Esophagus mucosa (tissue), 1 donor: ENCODE results near the gene WTIP. TPM values are rescaled to one million over a fixed set of nuclear protein-coding genes. Genes with fewer than 3 reads are reported as not detected.
"Not testable (repeated sequence)": the region's sequence is repeated elsewhere in the genome, so short reads cannot be mapped to it uniquely, and the experiment has no call there.

Source experiments
- ATAC-seq: fragments of 200-7000 bp; cut with Tn5 transposase; one replicate; pipeline ENCODE4 v1.9.1; 2020
- total RNA-seq: library from RNA; stranded (reverse); gene quantifications from one replicate; pipeline ENCODE4 v1.2.4, GENCODE V29; 2023
- donor health status: DM: yes; HTN: yes; CAD: no.

The WTIP gene
- 2.7 TPM for total RNA-seq

DNA sequence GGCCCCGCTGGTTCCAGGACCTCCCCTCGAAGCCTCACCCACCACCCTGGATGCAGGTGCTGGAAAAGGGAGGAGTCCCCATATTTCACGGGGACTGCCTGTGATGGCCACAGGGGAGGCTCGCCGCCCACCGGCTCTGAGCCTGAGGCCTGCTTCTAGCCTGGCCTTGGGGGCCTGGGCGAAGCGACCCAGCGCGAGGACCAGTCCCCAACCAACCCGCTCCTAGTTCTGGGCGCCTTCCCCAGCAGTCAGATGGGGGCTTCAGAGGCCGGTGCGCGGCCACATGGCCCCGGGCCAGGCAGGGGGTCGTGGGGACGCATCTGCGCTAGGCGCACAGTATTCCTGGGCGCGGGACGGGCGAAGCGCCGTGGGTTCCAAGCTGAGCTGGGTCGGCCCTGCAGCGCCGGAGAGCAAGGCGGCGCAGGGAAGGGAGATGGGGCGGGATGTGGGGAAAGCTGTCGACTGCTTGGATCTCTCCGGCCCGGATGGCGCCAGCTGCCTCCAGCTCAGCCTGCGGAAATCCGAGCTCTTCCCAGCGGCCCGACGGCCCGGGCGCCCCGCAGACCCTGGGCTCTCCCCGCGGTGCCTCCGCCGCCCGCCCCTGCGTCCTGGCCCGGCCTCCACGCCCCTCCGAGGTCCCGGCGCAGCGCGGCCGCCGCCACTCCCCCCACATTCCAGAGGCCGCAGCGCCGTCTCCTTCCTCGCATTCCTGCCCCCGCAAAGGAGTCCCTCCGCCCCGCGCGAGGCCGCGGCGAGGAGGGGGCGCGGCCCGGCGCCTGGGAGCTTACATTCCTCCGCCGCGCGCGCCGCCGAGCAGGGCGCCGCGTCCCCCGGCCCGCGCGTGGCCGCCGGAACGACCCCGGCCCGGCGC is at the start of gene WTIP:
TSS of gene WTIP (plus strand) at position 788 of the 871 bp plus-strand sequence. CDS start 217 bp downstream, outside the sequence.
- ATAC-seq, result peak; percentile 64

DNA sequence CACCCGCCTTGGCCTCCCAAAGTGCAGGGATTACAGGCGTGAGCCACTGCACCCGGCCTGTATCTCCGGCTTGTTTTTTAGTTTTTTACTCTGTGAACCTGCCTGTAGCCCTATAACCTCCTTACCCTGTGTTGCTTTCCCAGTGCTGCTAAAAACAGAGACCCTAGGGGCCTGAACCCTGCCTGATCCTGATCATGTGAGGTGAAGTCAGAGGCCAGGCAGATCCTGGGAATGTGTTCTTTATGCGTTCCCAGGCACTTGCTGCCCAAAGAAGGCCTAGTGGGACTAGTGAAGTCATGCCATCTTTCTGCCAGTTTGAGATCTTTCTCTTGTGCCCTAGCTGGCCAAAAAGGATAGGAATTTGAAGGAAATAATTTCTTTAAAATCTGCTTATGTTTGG is 48.8 kb upstream of the WTIP start:
- no peak for ATAC-seq

DNA sequence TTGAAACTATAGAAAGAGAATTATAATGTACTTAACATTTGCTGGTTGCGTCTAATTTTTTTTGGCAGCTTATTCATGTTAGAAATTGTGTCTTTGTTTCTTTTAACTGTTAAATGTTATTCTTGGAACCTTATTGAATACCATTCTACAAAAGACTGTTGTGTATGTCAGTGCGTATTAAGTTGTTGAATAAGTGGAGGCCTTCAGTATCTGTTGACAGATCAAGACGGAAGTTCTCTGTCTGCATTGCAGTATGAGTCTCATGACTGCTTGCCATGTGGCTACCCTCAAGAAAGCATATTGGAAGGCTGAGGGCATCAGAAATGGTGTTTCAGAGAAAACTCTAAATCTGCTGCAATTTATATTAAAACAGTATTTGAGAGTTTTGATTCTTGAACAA is 44.8 kb upstream of the WTIP start:
- no peak for ATAC-seq

DNA sequence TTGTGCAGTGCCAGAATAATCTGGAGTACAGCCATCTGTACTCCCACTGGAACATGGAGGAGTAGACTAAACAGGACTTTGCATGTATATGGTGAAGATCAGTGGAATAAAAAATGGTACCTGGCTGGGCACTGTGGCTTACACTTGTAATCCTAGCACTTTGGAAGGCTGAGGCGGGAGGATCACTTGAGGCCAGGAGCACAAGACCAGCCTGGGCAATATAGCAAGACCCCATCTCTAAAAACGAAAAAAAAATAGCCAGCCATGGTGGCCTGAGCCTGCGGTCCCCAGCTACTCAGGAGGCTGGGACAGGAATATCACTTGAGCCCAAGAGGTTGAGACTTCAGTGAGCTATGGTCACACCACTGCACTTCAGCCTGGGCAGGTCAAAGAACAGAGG is 33.4 kb upstream of the WTIP start:
- ATAC-seq, result no peak

DNA sequence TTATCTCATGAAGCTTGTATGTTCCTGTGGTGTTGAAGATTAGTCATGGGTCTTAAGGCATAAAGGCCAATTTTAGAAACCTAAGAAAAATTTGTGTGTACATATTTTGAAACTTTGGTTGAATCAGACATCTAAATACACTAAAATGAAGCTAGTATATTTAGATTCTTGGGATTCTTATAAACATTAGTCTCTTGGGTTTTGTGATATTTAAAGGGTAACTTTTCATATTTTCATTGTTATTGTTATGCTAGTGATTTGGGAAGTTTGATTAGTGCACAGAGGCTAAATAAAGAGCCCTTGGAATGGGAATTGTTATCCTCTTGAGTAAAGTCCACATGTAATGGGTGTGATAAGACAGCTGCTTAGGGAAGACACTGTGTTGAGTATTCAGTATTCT is 28.8 kb upstream of the WTIP start:
- no peak for ATAC-seq

DNA sequence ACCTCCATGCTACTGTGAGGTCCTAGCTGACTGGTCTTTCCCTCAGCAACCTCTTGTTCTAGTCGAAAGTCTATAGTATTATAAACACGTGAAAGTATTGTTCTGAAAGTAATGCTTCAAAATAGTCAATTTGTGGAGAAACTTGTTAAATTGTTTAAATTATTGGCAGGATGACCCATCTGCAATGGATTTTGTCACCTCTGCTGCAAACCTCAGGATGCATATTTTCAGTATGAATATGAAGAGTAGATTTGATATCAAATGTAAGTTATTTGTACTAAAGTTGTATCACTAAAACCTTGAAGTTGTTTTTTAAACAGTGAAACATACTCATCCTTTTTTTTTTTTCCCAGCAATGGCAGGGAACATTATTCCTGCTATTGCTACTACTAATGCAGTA is 27.5 kb upstream of the WTIP start:
- no peak for ATAC-seq

DNA sequence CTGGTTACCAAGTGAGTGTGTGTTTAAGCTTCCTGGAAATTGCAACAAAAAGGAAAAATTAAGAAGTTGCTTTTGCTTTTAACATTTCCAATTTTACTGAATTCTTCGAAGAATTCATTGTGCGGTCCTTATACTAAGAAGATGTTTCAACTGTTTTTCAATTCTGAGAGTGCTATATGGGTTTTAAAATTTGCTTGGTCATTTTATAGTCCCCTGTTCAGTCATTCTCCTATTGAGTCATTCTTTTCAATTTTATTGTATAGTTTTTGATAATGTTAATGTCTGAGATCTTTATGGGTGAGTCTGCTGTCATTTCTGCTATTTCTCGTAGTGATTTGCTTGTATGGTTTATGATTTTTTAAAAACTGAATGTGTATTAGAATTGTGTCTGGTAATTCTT is 26.9 kb upstream of the WTIP start:
- ATAC-seq, result no peak

DNA sequence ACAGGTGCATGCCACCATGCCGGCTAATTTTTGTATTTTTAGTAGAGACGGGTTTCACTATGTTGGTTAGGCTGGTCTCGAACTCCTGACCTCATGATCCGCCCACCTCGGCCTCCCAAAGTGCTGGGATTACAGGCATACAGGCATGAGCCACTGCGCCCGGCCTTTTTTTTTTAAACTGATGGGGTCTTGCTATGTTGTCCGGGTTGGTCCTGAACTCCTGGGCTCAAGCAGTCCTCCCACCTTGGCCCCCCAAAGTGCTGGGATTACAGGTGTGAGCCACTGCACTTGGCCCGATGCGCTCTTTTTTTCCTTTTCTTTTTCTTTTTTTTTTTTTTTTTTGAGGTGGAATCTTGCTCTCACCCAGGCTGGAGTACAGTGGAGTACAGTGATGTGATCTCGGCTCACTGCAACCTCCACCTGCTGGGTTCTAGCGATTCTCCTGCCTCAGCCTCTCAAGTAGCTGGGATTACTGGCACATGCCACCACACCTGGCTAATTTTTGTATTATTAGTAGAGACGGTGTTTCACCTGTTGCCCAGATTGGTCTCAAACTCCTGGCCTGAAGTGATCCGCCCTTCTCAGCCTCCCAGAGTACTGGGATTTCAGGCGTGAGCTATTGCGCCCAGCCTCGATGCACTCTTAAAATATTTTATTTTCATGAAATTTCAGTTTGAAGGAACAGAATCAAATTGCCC is 25.6 kb upstream of the WTIP start:
- ATAC-seq, result not testable (repeated sequence)

DNA sequence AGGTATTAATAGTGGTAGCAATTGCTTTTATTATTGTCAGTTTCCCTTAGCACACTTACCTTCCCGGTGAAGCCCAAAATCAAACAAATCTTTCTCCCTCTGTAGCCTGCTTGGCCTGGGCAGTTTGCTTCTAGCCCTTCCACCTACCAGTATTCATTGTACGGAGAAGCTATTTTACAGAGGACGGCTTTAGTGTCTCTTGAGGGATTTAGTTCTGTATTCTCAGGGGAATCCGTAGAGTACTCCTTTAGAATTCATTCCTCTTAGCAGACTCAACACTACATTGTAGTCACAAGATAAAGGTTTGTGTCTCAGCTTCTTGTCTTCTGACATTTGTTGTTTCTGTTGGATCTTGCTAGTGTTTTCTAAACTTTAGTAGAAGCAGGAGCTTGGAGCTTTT is 24.1 kb upstream of the WTIP start:
- ATAC-seq, result no peak

DNA sequence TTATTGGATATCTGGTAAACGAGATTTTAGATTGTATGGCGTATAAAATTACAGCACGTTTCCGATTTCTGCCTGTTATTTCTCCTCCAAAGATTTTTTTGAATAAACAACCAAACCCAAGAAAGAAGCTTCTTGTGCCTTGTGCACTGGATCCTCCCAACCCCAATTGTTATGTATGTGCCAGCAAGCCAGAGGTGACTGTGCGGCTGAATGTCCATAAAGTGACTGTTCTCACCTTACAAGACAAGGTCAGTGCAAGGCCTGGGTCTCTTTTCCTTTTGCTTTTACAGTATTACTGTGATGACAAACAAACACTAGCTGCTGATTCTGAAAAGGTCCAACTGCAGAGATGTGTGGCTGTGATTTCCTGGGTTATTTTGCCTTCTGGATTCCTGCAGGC is 22.9 kb upstream of the WTIP start:
- ATAC-seq, result no peak

DNA sequence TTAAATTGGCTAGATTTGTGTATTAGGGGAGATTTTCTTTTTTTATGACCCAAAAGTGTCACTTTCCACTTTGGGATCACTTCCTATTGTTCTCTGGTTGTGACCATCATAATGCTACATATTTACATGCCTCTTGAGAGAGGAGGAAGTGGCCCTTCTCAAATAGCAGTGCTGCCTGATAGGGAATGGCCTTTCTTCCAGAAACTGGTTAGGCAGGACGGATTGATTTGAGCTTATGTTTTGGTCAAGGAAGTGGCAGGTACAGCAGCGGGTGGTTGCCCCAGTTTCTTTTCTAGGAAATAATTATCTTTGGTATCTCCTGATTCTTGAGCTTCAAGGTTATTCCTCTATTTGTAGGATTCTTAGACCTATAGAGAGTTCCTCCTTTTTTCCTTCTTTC is 21.9 kb upstream of the WTIP start:
- peak; percentile 60 for ATAC-seq

DNA sequence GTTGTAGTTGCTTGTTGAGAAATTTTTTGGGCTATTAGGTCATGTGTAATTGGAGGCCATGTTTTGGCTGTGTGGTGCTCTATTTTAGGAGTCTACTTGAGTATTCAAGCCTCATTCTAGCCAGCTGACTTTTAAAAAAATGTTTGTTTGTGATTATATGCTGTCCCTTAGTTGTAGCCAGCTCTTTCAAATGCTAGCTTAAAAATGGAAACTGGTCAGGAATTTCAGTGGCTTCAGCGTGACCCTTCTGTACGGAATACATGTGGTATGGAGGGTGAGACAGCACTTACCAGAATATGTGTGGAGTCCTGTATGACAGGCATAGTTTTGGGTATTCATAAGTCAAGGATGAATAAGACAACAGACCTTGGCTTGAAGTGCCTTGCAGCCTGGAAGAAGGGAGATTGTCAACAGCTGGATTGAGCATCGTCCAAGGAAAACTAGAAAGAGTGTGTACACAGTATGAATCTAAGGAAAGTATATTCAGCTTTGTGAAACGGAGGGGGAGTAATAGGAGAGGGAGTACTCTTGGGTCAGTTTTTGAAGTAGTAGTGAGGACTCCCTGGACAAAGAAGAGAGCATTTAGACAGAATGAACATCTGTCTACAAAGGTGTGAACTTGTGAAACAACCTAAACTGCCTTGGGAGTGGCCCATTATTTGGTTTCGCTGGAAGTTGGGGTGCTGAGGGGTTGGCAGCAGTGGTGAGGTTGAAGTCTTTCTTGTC is 20.0 kb upstream of the WTIP start:
- no peak for ATAC-seq

DNA sequence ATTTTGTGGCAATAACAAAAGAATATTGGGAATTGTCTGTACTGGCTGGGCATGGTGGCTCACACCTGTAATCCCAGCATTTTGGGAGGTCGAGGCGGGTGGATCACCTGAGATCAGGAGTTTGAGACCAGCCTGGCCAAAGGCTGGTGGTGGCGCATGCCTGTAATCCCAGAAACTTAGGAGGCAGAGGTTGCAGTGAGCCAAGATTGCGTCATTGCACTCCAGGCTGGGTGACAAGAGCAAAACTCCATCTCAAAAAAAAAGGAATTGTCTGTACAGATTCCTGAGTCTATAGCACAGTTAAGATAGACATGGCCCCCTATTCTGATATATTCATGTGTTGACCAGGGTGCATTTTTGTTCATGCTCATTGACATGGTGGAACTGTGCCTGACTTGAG is 16.8 kb upstream of the WTIP start:
- not testable (repeated sequence) for ATAC-seq

DNA sequence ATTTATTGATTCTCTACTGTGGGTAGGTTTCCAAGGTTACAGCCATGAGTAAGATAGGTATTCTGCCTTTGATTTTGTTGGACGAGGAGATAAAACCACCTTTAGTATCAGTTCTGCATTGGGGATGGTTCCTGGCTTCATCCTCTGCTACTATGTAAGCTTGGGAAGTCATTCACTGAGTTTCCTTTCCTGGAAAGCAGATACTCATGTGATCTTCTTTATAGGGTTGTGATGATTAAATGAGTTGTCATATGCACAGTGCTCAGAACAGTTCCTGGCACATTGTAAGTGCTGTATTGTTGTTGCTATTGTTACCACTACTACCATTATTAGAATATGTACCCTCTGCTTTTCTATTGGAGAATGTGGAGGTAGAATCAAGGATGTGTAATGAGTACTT is 13.1 kb upstream of the WTIP start:
- ATAC-seq, result no peak

DNA sequence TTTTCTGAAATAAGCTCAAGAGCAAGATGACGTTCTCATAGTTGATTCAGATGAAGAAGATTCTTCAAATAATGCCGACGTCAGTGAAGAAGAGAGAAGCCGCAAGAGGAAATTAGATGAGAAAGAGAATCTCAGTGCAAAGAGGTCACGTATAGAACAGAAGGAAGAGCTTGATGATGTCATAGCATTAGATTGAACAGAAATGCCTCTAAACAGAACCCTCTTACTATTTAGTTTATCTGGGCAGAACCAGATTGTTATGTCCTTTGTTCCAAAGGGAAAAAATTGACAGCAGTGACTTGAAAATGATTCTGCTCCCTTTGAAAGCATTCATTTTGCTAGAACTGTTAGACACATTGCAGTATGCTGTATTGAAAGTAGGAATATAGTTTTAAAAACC is 12.5 kb upstream of the WTIP start:
- not testable (repeated sequence) for ATAC-seq

DNA sequence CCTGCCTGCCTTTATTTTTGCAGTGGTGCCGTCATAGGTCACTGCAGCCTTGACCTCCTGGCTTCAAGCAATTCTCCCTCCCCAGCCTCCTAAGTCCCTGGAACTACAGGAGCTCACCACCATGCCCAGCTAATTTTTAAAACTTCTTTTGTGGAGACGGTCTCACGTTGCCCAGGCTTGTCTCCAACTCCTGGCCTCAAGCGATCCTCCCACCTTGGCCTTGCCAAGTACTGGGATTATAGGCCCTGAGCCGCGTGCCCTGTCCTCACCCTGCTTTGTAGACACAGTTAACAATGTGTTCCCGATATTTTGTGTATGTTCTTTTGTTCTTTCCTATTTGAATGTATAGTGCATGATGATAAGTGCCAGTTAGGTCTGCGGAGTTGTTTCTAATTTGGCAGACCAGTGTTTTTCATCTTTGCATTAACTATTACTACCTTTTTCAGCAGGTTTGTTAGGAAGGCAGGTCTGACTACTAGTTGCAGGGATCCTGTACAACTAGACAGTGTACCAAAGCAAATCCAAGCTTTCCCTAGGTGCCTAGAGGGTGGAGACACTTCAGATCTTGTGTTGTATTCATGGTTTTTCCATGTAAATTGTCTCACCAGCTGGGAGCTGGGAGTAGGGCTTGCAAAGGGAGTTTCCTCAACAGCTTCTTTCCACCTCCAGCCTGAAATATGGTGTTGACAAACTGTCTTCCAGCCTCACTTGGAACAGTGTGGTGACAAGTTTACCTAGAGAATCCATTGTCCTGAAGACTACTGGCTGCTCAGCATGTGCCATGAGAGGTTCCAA is 9.5 kb upstream of the WTIP start:
- peak; percentile 75 for ATAC-seq

DNA sequence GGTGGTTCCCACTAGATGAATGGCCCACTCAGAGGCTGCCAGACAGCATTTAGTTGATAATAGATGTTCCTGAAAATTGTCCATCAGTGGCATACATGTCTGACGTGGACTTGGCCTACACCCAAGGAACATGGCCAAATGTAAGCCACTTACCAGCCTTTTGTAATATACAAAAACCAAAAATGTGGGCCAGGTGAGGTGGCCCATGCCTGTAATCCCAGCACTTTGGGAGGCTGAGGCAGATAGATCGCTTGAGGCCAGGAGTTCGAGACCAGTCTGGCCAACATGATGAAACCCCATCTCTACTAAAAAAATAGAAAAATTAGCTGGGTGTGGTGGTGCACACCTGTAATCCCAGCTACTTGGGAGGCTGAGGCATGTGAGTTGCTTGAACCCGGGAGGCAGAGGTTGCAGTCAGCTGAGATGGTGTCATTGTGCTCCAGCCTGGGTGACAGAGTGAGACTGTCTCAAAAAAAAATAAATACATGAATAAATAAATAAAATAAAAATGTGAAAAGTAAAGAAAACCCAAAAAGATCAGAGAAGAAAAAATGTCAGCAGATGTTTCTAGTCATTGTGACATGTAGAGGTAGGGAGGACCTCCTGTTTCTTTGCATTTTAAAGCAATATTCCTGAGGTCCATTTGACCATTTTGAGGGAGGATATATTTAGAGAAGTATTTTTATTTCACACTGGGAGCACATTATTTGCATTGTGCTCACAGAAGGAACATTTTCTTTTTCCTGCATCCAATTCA is 7.1 kb upstream of the WTIP start:
- ATAC-seq, result no peak

DNA sequence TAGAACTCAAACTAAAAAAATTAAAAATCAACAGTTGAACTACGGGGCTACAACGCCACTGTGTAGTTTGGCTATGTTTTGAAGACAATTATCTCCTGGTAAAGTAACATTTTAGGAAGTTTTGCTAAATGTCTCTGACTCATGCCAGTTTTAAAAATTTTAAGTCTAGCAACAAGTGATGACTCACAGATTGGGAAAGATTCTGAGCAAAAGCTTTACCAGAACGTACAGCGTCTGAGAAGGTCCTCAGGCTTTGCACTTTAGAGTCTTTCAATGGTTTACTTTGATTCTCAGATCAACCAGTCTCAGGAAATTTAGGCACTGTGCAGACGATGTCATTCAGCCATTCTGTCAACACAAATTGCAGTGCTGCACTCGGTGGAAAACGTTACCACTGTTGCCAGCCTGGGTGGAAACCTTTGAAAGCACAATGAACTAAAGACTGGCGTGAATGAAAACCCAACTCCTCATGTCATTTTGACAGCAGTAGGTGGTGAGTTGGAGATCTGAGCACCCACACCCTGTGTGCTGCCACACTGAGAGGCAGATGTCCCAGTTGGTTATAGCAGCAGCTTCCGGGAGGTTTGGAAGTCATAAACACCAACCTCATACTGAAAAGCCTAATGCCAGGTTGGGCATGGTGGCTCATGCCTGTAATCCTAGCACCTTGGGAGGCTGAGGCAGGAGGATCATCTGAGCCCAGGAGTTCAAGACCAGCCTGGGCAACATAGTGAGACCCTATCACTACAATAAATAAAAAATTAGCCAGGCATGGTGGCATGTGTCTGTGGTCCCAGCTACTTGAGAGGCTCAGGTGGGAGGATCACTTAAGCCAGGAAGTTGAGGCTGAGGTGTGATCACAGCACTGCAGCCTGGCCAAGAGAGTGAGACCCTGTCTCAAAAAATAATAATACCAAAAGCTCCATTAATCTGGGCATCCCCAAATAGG is 6.3 kb upstream of the WTIP start:
- ATAC-seq, result peak; percentile 63

DNA sequence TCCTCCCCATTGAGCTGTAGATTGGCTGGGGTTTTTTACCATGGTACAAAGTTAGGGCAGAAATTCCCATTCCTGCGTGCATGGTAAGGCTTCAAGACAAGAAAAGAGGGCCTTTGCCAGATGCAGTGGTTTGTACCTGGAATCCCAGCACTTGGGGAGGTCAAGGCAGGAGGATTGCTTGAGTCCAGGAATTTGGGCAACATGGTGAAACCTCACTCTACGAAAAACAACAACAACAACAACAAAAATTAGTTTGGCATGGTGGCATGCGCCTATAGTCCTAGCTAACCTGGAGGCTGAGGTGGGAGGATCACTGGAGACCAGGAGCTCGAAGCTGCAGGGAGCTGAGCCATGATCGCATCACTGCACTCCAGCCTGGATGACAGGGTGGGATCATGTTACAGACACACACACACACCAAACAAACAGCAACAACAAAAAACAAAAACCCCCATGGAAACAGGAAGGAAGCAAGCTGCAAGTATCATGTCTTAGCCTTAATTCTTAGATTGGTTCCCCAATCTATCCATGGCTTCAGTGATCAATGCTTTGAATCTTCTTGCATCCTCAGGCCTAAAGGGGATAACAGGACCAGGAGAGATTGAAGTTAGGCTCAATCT is 5.5 kb upstream of the WTIP start:
- ATAC-seq, result no peak

DNA sequence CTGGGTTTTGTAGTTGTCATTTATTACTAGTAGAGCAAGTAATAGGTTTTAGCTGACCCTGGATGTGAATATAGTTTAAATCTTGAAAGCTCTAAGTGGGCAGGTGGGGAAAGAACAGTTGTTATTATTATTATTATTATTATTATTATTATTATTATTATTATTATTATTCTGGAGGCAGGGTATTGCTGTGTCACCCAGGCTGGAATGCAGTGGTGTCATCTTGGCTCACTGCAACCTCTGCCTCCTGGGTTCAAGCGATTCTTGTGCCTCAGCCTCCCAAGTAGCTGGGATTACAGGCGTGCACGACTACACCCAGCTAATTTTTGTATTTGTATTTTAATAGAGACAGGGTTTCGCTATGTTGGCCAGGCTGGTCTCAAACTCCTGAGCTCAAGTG is 3.1 kb upstream of the WTIP start:
- not testable (repeated sequence) for ATAC-seq
